B cell (primary cell): Measurements from ENCODE around the gene CHRNA7. TPM values are rescaled to one million over a fixed set of nuclear protein-coding genes. Genes with fewer than 3 reads are reported as not detected.

Experiments used
- ATAC-seq: fragments of 200-7000 bp; cut with Tn5 transposase; one replicate; pipeline ENCODE4 v1.10.0; 2021; ENCODE audit warnings: low read depth, mild to moderate bottlenecking, moderate number of reproducible peaks, moderate library complexity
- CTCF ChIA-PET: fragments of 350-600 bp; sonication (Branson Sonifier 250); formaldehyde crosslinking; loops from one replicate; lab custom pipeline; 2021; ENCODE audit warnings: antibody characterized with exemption, inconsistent platforms; lab: Charles Lee
- POLR2A ChIA-PET: fragments of 350-600 bp; sonication (Branson Sonifier 250); formaldehyde crosslinking; loops from one replicate; lab custom pipeline; 2021; ENCODE audit warnings: antibody characterized with exemption; lab: Charles Lee
- DNase-seq: peaks from one replicate; pipeline ENCODE4 v3.0.0; 2013
- H2AFZ ChIP-seq: 2 replicates; pipeline ENCODE4 v1.6.1; 2012; ENCODE audit warnings: mild to moderate bottlenecking, low read depth, low read length; ENCODE audit not compliant: insufficient read depth, poor library complexity, severe bottlenecking
- H3K27ac ChIP-seq, 2 donors: 1 replicate in 1 of 2; 2 replicates in 1 of 2; pipeline ENCODE4 v1.5.1; 2012 to 2013; ENCODE audit warnings: low read length in 2 of 2, mild to moderate bottlenecking in 2 of 2, moderate library complexity in 1 of 2
- H3K27me3 ChIP-seq, 4 experiments: fragments of 200-600 bp in 1 of 4; sonication (generic) in 1 of 4; replicated peaks in 1 of 4; 1 replicate in 2 of 4; 2 replicates in 2 of 4; pipeline versions ENCODE4 v1.6.1 to v1.7.0; 2013 to 2016; ENCODE audit warnings: low read length in 3 of 4, mild to moderate bottlenecking in 2 of 4, mixed read lengths in 1 of 4, moderate library complexity in 1 of 4; ENCODE audit not compliant: insufficient read depth in 4 of 4, control insufficient read depth in 3 of 4; ENCODE audit errors: control extremely low read depth in 1 of 4
- H3K36me3 ChIP-seq, 2 experiments: replicated peaks in 1 of 2; 1 replicate in 1 of 2; 2 replicates in 1 of 2; pipeline versions ENCODE4 v1.6.1 to v1.7.1; 2013; ENCODE audit warnings: low read length in 1 of 2; ENCODE audit not compliant: insufficient read depth in 2 of 2, control insufficient read depth in 1 of 2; ENCODE audit errors: control extremely low read depth in 1 of 2, extremely low read depth in 1 of 2
- H3K4me1 ChIP-seq, 2 donors: fragments of 200-600 bp in 1 of 2; sonication (generic) in 1 of 2; 1 replicate in 1 of 2; 2 replicates in 1 of 2; pipeline versions ENCODE4 v1.5.1 to v1.6.1; 2013 to 2017; ENCODE audit warnings: low read length in 2 of 2; ENCODE audit not compliant: control insufficient read depth in 2 of 2, insufficient read depth in 2 of 2
- H3K4me2 ChIP-seq: replicated peaks from 2 replicates; pipeline ENCODE3; 2012; ENCODE audit warnings: mild to moderate bottlenecking, low read depth, low read length; ENCODE audit not compliant: poor library complexity, severe bottlenecking
- H3K4me3 ChIP-seq, 5 experiments: fragments of 200-600 bp in 1 of 5; sonication (generic) in 1 of 5; 1 replicate in 3 of 5; 2 replicates in 2 of 5; pipeline versions ENCODE4 v1.5.1 to v1.7.0; 2011 to 2016; ENCODE audit warnings: low read length in 4 of 5, mild to moderate bottlenecking in 4 of 5, low read depth in 2 of 5, control low read depth in 1 of 5, moderate library complexity in 1 of 5; ENCODE audit not compliant: insufficient read depth in 1 of 5; ENCODE audit errors: control extremely low read depth in 1 of 5, extremely low read depth in 1 of 5
- H3K79me2 ChIP-seq: fragments of 200-600 bp; sonication (generic); one replicate; pipeline ENCODE4 v1.6.0; 2016; ENCODE audit warnings: low read length; ENCODE audit not compliant: control insufficient read depth, insufficient read depth
- H3K9ac ChIP-seq: fragments of 200-600 bp; sonication (generic); 2 replicates; pipeline ENCODE4 v1.6.1; 2017; ENCODE audit warnings: mild to moderate bottlenecking, low read length, moderate library complexity
- H3K9me3 ChIP-seq, 3 donors: one replicate each; pipeline versions ENCODE4 v1.6.1 to v1.7.1; 2013; ENCODE audit warnings: low read length in 2 of 3; ENCODE audit not compliant: control insufficient read depth in 2 of 3, insufficient read depth in 1 of 3; ENCODE audit errors: control extremely low read depth in 1 of 3
- H4K20me1 ChIP-seq: 2 replicates; pipeline ENCODE4 v1.6.0; 2012; ENCODE audit warnings: mild to moderate bottlenecking, low read length; ENCODE audit not compliant: insufficient read depth, control insufficient read depth, poor library complexity, severe bottlenecking
- H3K27ac Mint-ChIP-seq: one replicate; pipeline ENCODE4 v1.8.0; 2021; ENCODE audit warnings: mixed read lengths
- H3K27me3 Mint-ChIP-seq: one replicate; pipeline ENCODE4 v1.8.0; 2021; ENCODE audit warnings: mixed read lengths
- H3K4me1 Mint-ChIP-seq: one replicate; pipeline ENCODE4 v1.8.0; 2021; ENCODE audit warnings: mixed read lengths
- H3K4me3 Mint-ChIP-seq: one replicate; pipeline ENCODE4 v1.8.0; 2021; ENCODE audit warnings: mixed read lengths
- H3K9me3 Mint-ChIP-seq: one replicate; pipeline ENCODE4 v1.8.0; 2022; ENCODE audit warnings: mixed read lengths; ENCODE audit not compliant: insufficient read depth
- EZH2 ChIP-seq: IDR thresholded peaks from 2 replicates; pipeline ENCODE4 v1.6.1; 2012; ENCODE audit warnings: borderline replicate concordance, low read depth, mild to moderate bottlenecking, moderate library complexity, low read length; ENCODE audit not compliant: insufficient read depth, poor library complexity, severe bottlenecking
- WGBS: methylation state at CpG from one replicate; pipeline ENCODE4 v1.1.5; 2013; ENCODE audit warnings: missing lambda C conversion rate; ENCODE audit not compliant: insufficient coverage; 5-methylcytosine and 5-hydroxymethylcytosine counted together
- intact Hi-C: fragments of 100-400 bp; cut with micrococcal nuclease; formaldehyde crosslinking; loops from one replicate; pipeline ENCODE4 v1.10.0; 2022
- polyA plus RNA-seq: library from polyadenylated mRNA; depleted of rRNA; stranded (reverse); fragments of >200 nt; gene quantifications from 2 replicates; pipeline ENCODE4 v1.2.3, GENCODE V29; 2012
- total RNA-seq, 2 donors: library from RNA; stranded (reverse); fragments of 120-200 nt in 1 of 2; gene quantifications; 1 replicate in 1 of 2; 2 replicates in 1 of 2; pipeline versions ENCODE4 v1.2.3 to v1.2.4, GENCODE V29; 2013 to 2022
- TF ChIP-seq, protein P1 (sequence below): fragments of 200-600 bp; IDR thresholded peaks from one replicate; pipeline ENCODE4 v1.8.0; 2022; ENCODE audit warnings: antibody characterized with exemption, mild to moderate bottlenecking

CHRNA7 gene
- total and polyA plus RNA-seq, 2 donors (not counting 1 experiment from before 2014, with no cell fraction given), result 0.16 TPM; not detected in 1

DNA sequence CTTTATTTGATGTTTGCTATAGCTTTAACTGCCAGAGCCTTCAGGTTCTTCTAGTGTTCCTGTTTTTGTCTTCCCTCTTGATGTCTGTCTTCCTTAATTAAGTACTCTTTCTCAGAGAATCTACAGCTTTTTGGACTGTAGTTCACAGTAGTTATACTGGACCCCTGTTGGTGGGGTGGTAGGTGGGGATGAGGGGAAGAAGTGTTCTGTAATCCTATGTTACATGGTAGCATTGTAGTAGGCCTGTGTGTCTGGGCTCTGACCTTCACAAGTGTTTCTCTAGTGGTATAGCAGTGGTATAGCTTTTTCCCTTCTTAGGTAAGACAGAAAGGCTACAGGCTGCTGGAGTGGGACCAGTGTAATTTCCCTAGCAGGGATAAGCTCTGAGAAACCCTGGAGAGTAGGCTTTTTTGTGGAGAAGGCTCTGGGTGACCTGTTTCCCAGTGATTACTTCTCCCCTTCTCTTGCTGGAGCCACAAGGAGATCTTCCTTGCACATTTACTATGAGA, 59.6 kb downstream of the CHRNA7 start:
- Histone ChIP-seq H3K4me3 (no peak overlapping the region), H3K27ac (no peak overlapping the region), H3K9me3 (peaks cover 0 to 3% (median 0%) of the 10 kb centered on the region in 3 donors), H3K4me2 (no peak overlapping the region), H3K36me3 (no peaks in the 10 kb centered on the region), H3K9ac (no peak overlapping the region), H2AFZ (no peak overlapping the region), H3K27me3 (no peaks in the 10 kb centered on the region), H4K20me1 (no peaks in the 10 kb centered on the region), H3K4me1 (no peaks in the 10 kb centered on the region), H3K79me2 (no peaks in the 10 kb centered on the region)
- TF ChIP-seq, protein P1, sequence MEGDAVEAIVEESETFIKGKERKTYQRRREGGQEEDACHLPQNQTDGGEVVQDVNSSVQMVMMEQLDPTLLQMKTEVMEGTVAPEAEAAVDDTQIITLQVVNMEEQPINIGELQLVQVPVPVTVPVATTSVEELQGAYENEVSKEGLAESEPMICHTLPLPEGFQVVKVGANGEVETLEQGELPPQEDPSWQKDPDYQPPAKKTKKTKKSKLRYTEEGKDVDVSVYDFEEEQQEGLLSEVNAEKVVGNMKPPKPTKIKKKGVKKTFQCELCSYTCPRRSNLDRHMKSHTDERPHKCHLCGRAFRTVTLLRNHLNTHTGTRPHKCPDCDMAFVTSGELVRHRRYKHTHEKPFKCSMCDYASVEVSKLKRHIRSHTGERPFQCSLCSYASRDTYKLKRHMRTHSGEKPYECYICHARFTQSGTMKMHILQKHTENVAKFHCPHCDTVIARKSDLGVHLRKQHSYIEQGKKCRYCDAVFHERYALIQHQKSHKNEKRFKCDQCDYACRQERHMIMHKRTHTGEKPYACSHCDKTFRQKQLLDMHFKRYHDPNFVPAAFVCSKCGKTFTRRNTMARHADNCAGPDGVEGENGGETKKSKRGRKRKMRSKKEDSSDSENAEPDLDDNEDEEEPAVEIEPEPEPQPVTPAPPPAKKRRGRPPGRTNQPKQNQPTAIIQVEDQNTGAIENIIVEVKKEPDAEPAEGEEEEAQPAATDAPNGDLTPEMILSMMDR, result no peak
- no peak for TF ChIP-seq EZH2
- intact Hi-C loops, result no loop called here
- Mint-ChIP-seq H3K4me3 (no peak overlapping the region), H3K27ac (no peak overlapping the region), H3K9me3 (no peaks in the 10 kb centered on the region), H3K4me1 (no peaks in the 10 kb centered on the region), H3K27me3 (peaks cover 18% of the 10 kb centered on the region)
- ATAC-seq (no peak), DNase-seq (no peak)
- ChIA-PET CTCF (no interaction called here), POLR2A (no interaction called here)

DNA sequence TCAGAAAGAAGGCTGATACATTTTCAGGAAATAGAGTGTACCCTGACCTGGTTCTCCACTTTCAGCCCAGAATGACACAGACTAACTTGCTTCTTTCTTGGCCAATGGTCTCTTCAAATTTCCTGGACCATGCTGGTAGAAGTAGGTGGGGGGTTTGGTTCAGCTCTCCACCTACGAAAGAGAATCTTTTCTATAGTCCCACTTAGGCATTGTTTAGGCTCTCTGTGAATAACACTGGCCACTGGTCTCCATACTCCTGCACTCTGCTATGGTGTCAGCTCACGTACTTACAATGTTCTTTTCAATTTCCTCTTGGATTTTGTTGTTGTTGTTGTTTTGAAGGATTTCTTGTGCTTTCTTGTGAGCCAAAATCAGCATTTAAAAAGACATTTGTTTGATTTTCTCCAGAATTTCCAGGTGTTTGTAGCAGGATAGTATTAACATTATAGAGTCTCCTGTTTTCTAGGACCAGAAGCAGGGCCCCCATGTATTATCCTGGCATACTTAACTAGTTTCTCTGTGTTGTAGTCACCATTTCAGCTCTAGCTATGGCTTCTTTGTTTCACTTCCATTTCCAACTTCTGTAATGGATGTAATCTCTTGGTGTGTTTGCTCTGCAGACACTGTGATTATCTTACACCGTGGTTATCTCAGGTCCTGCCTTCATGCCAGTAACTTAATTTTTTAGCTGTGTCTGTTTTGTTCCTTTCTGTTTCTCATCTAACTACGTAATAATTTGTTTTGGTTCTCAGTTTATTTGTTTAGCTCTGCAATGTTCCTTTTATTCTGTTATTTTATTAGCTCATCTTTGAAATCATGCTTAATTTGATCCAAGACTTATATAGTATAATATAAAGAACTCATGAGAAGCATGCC, 61.4 kb downstream of the CHRNA7 start:
- no peaks in the 10 kb centered on the region for H3K79me2 ChIP-seq
- TF ChIP-seq, protein P1, result no peak
- no peak for TF ChIP-seq EZH2
- H3K27me3 Mint-ChIP-seq, result peaks cover 15% of the 10 kb centered on the region
- no peak overlapping the region for H3K4me3 ChIP-seq
- no peak overlapping the region for H3K4me3 Mint-ChIP-seq
- no peaks in the 10 kb centered on the region for H4K20me1 ChIP-seq
- no peaks in the 10 kb centered on the region for H3K4me1 ChIP-seq
- CTCF ChIA-PET, result no interaction called here
- H3K9me3 Mint-ChIP-seq, result no peaks in the 10 kb centered on the region
- POLR2A ChIA-PET, result no interaction called here
- ATAC-seq (no peak), DNase-seq (no peak)
- H3K9ac ChIP-seq, result no peak overlapping the region
- no peak overlapping the region for H3K27ac Mint-ChIP-seq
- no peak overlapping the region for H3K27ac ChIP-seq
- intact Hi-C loops, result no loop called here
- WGBS, result 83% methylated on average over 1 of the region's 4 CpGs
- H3K4me1 Mint-ChIP-seq, result no peaks in the 10 kb centered on the region
- H3K9me3 ChIP-seq, result peaks cover 0 to 3% (median 0%) of the 10 kb centered on the region in 3 donors
- no peaks in the 10 kb centered on the region for H3K27me3 ChIP-seq
- H3K36me3 ChIP-seq, result no peaks in the 10 kb centered on the region
- no peak overlapping the region for H3K4me2 ChIP-seq
- H2AFZ ChIP-seq, result no peak overlapping the region
